IMR-90 (cell line): ENCODE results near the gene CPB2.

Experiments used
- CTCF ChIP-seq: conservative IDR thresholded peaks from 2 replicates; pipeline ENCODE4 v1.5.1; 2012; ENCODE audit warnings: mild to moderate bottlenecking, low read depth, low read length, improper control_type of control experiment
- MAFK ChIP-seq: IDR thresholded peaks from 2 replicates; pipeline ENCODE4 v1.6.1; 2012; ENCODE audit warnings: low read depth, low read length, improper control_type of control experiment
- MAZ ChIP-seq: IDR thresholded peaks from 2 replicates; pipeline ENCODE4 v1.6.1; 2012; ENCODE audit warnings: low read depth, mild to moderate bottlenecking, low read length, improper control_type of control experiment, moderate library complexity, borderline replicate concordance
- MXI1 ChIP-seq: IDR thresholded peaks from 2 replicates; pipeline ENCODE4 v1.6.1; 2012; ENCODE audit warnings: low read depth, mild to moderate bottlenecking, low read length, moderate library complexity, borderline replicate concordance
- POLR2A ChIP-seq: IDR thresholded peaks from 2 replicates; pipeline ENCODE4 v1.6.1; 2012; ENCODE audit warnings: mild to moderate bottlenecking, low read depth, low read length
- RAD21 ChIP-seq: IDR thresholded peaks from 2 replicates; pipeline ENCODE4 v1.6.1; 2012; ENCODE audit warnings: low read length, improper control_type of control experiment

DNA sequence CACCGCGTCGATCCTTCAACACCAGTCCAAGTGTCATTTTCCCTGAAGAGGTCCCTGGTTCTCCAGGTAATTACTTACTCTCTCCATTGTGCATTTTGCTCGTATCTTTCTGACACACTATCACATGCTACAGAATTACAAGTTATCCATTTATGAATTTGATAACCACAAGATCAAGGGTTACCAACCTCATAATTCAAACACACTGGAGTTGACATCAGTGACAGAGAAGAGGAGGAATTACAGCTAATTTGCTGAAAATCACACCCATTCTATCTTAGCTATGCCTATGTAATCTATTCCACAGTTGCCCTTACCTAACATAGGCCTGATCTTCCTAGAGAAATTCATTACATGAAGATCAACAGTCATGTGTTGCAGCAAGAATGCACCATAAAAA lies 66.5 kb downstream of the CPB2 start:
- TF ChIP-seq CTCF = no peak
- no peak for TF ChIP-seq POLR2A
- no peak for TF ChIP-seq MXI1
- TF ChIP-seq MAZ = no peak
- no peak for TF ChIP-seq MAFK
- TF ChIP-seq RAD21 = no peak
